ENCODE results near the gene CLEC4G. TPM values are rescaled to one million over a fixed set of nuclear protein-coding genes. Genes with fewer than 3 reads are reported as not detected.

CLEC4G gene
- polyA plus RNA-seq, 1 donor from 2014 or later = not detected

GRCh38 chr19:7775761-7776160 is 43.9 kb upstream of the CLEC4G start:
- Histone ChIP-seq H3K79me2 (replicated peaks; ENCODE audit: insufficient read depth, low read length) (no peaks in the 10 kb centered on the region), H3K36me3 (ENCODE audit: insufficient read depth, low read length) (no peaks in the 10 kb centered on the region), H3K9me2 (ENCODE audit: insufficient read depth, low read length) (no peaks in the 10 kb centered on the region), H4K20me1 (ENCODE audit: insufficient read depth) (no peaks in the 10 kb centered on the region), H3K9me3 (ENCODE audit: low read length) (no peaks in the 10 kb centered on the region), H3K9ac (ENCODE audit: low read length) (no peak overlapping the region), H3K4me2 (ENCODE audit: low read length) (no peak overlapping the region), H3K4me3 (ENCODE audit: low read length) (no peak overlapping the region), H3F3A (ENCODE audit: insufficient read depth, low read length, poor library complexity, severe bottlenecking) (no peaks in the 10 kb centered on the region), H2AFZ (ENCODE audit: low read depth, low read length) (no peak overlapping the region), H3K27me3 (ENCODE audit: insufficient read depth, low read depth, low read length) (no peaks in the 10 kb centered on the region), H3K27ac (ENCODE audit: low read length) (no peak overlapping the region)
- TF ChIP-seq CTCF (IDR thresholded peaks at IDR 0.05; ENCODE audit: poor library complexity, severe bottlenecking) (no peak), RAD21 (conservative IDR thresholded peaks at IDR 0.05) (no peak), EP300 (conservative IDR thresholded peaks at IDR 0.05; ENCODE audit: poor library complexity, severe bottlenecking) (no peak), TAF1 (IDR thresholded peaks at IDR 0.05; ENCODE audit: low read depth) (no peak), SMC3 (conservative IDR thresholded peaks at IDR 0.05; ENCODE audit: poor library complexity) (no peak), POLR2AphosphoS5 (IDR thresholded peaks at IDR 0.05) (no peak), REST (IDR thresholded peaks at IDR 0.05; ENCODE audit: borderline replicate concordance) (no peak), MXI1 (conservative IDR thresholded peaks at IDR 0.05; ENCODE audit: poor library complexity, severe bottlenecking) (no peak)

GRCh38 chr19:7773841-7774240 is 41.9 kb upstream of the CLEC4G start:
- Histone ChIP-seq H3K9me3 (ENCODE audit: low read length) (no peaks in the 10 kb centered on the region), H3K36me3 (ENCODE audit: insufficient read depth, low read length) (no peaks in the 10 kb centered on the region), H3K9ac (ENCODE audit: low read length) (no peak overlapping the region), H4K20me1 (ENCODE audit: insufficient read depth) (no peaks in the 10 kb centered on the region), H2AFZ (ENCODE audit: low read depth, low read length) (no peak overlapping the region), H3K9me2 (ENCODE audit: insufficient read depth, low read length) (no peaks in the 10 kb centered on the region), H3K4me3 (ENCODE audit: low read length) (no peak overlapping the region), H3F3A (ENCODE audit: insufficient read depth, low read length, poor library complexity, severe bottlenecking) (no peaks in the 10 kb centered on the region), H3K4me2 (ENCODE audit: low read length) (no peak overlapping the region), H3K79me2 (replicated peaks; ENCODE audit: insufficient read depth, low read length) (no peaks in the 10 kb centered on the region), H3K27ac (ENCODE audit: low read length) (no peak overlapping the region), H3K27me3 (ENCODE audit: insufficient read depth, low read depth, low read length) (no peaks in the 10 kb centered on the region)
- TF ChIP-seq MXI1 (conservative IDR thresholded peaks at IDR 0.05; ENCODE audit: poor library complexity, severe bottlenecking) = no peak
- no peak for TF ChIP-seq TAF1 (IDR thresholded peaks at IDR 0.05; ENCODE audit: low read depth)
- no peak for TF ChIP-seq SMC3 (conservative IDR thresholded peaks at IDR 0.05; ENCODE audit: poor library complexity)

DNA sequence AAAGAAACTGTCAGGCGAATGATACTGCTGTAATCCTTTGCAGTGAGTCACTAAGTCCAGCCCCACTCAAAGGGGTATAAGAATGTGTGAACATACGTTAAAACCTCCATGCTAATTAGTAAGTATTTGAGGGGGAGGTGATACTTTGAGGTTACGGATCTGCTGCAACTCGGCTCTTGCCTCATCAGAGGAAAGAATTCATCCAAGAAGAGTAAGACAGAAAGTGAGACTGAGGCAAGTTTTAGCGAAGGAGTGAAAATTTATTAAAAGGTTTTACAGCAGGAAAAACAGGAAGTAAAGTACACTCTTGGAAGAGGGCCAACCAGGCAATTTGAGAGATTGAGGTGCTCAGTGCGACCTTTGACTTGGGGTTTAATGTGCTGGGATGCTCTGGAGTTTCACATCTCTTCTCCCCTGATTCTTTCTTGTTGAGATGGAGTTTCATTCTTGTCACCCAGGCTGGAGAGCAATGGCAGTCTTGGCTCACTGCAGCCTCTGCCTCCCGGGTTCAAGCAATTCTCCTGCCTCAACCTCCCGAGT is 40.9 kb upstream of the CLEC4G start:
- no peaks in the 10 kb centered on the region for H3K36me3 ChIP-seq (ENCODE audit: insufficient read depth, low read length)
- H4K20me1 ChIP-seq (ENCODE audit: insufficient read depth) = no peaks in the 10 kb centered on the region
- H3K4me3 ChIP-seq (ENCODE audit: low read length) = no peak overlapping the region
- TF ChIP-seq TAF1 (IDR thresholded peaks at IDR 0.05; ENCODE audit: low read depth) = no peak
- TF ChIP-seq EP300 (conservative IDR thresholded peaks at IDR 0.05; ENCODE audit: poor library complexity, severe bottlenecking) = no peak
- TF ChIP-seq RAD21 (conservative IDR thresholded peaks at IDR 0.05) = no peak
- no peak for TF ChIP-seq CTCF (IDR thresholded peaks at IDR 0.05; ENCODE audit: poor library complexity, severe bottlenecking)
- TF ChIP-seq SMC3 (conservative IDR thresholded peaks at IDR 0.05; ENCODE audit: poor library complexity) = no peak
- no peak for TF ChIP-seq MXI1 (conservative IDR thresholded peaks at IDR 0.05; ENCODE audit: poor library complexity, severe bottlenecking)
- TF ChIP-seq EZH2 (IDR thresholded peaks at IDR 0.05; ENCODE audit: borderline replicate concordance, insufficient read depth, low read length, poor library complexity, severe bottlenecking) = no peak
- TF ChIP-seq POLR2AphosphoS5 (IDR thresholded peaks at IDR 0.05) = no peak
- no peak for TF ChIP-seq REST (IDR thresholded peaks at IDR 0.05; ENCODE audit: borderline replicate concordance)
- H3K79me2 ChIP-seq (replicated peaks; ENCODE audit: insufficient read depth, low read length) = no peaks in the 10 kb centered on the region
- H3K9me2 ChIP-seq (ENCODE audit: insufficient read depth, low read length) = no peaks in the 10 kb centered on the region
- no peak overlapping the region for H3K4me2 ChIP-seq (ENCODE audit: low read length)
- H3K9ac ChIP-seq (ENCODE audit: low read length) = no peak overlapping the region
- H3F3A ChIP-seq (ENCODE audit: insufficient read depth, low read length, poor library complexity, severe bottlenecking) = no peaks in the 10 kb centered on the region
- no peak overlapping the region for H3K27ac ChIP-seq (ENCODE audit: low read length)
- H2AFZ ChIP-seq (ENCODE audit: low read depth, low read length) = no peak overlapping the region
- H3K9me3 ChIP-seq (ENCODE audit: low read length) = no peaks in the 10 kb centered on the region
- no peaks in the 10 kb centered on the region for H3K27me3 ChIP-seq (ENCODE audit: insufficient read depth, low read depth, low read length)

Data from neural cell (in vitro differentiated cells).